Measurements from ENCODE around the gene POC1B.

POC1B gene

DNA sequence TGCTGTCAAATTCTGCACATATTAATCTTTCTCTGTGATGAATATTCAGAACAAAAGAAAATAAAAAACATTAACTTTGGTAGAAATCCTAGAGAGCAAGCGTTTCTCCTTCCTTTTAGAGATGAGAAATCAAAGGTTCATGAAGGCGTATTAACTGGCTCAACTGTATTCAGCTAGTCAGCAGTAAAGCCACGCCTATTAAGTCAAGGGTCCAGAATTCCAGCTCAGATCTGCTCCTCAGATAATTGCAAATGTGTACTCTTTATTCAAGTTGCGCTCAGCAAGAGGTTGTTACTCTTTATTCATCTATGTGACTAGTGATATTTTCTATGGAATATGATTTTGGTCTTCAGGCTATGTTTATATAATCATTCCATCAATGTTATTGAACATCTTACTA lies 13.1 kb upstream of the POC1B start:
- no peak for DNase-seq

DNA sequence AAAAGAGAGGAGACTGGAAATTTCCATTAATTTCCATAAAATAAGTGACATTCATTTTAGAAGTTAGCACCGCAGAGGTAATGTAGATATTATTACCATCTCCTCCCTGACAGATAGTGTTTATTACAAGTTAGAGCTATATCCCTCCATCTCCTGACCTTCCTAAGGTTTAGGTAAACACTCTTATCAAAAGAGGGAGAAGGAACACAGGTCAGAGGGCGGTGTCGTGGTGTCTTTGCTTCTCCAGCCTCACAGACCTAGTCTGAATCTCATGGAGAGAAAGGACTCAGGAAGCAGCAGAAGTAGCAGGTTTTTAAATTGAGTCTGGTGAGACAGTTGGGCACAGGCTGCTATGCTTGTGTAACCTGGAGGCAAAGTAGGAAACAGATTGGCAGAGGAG lies 11.5 kb upstream of the POC1B start:
- DNase-seq: no peak

DNA sequence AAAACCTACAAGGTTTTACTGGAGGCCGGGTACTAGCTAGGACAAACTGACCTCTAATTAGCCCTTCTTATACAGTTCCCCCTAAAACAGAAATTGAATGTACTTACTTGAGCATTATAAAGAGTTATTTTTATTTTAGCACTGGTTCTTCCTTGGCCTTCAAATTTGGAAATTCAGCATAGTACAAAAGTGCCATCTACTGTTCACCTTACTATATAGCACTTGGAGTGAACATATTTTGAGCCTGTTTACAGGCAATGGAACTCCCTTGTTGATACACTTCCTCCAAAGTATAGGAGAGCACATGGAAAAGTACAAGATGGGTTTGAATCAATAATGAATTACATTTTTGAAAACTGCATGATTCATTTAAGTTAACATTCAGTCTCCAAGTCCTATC lies 3.9 kb upstream of the POC1B start:
- DNase-seq: peak in 3 of 6 experiments; percentile 18 to 60 (median 43)

DNA sequence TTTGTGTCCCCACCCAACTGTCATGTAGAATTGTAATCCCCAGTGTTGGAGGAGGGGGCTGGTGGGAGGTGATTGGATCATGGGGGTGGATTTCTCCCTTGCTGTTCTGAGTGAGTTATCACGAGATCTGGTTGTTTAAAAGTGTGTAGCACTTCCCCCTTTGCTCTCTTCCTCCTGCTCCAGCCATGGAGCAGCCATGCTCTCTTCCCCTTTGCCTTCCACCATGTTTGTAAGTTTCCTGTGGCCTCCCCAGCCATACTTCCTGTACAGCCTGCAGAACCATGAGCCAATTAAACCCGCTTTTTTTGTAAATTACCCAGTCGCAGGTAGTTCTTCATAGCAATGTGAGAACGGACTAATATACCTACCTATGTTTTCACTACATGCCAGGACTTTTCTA lies 2.6 kb upstream of the POC1B start:
- DNase-seq: no peak

GRCh38 chr12:89525305-89525823 lies 483 bp downstream of the POC1B start:
- DNase-seq: peak; percentile 11 to 61 (median 38)

- peak; percentile 48 to 79 (median 61) for DNase-seq
Measured at GRCh38 chr12:89524541-89525304, 1.1 kb downstream of the POC1B start, which contains the start of gene GALNT4. GALNT4 (minus strand) TSS chr12:89524796; CDS start chr12:89524549, 247 bp downstream.

DNA sequence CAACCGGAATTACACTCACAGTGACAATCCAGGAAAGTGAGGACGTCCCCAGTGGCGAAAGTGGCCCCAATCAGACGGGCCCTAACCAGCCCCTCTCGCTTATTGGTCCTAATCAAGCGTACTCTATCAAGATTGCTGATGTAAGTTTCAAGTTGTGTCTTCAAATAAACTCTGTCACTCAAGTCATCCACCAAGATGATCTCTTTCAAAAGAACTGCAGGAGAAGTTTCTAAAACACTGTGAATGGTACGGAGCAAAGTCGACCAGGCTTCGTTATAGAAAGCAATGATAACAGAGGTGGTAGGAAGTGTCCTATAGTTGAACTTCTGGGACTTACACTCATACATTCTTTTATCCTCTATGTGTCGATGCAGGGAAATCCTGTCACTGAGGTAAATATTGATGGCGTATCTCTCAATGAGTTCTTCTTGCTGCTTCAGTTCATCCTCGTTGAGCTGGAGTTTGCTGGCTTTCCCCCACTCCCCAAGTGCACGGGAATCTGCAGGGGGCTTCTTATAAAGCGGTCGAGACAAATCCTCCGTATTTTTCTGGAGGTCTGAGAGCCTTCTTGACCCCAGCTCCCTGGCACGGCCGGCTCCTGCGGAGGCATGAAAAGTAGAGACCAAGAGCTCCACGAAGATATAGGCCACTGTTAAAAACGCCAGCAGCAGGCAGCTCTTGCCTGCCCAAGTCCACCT lies 1.9 kb downstream of the POC1B start:
- DNase-seq: peak in 1 of 6 experiments; percentile 27

- no peak for DNase-seq
Measured at GRCh38 chr12:89523393-89523792, 2.5 kb downstream of the POC1B start.

DNA sequence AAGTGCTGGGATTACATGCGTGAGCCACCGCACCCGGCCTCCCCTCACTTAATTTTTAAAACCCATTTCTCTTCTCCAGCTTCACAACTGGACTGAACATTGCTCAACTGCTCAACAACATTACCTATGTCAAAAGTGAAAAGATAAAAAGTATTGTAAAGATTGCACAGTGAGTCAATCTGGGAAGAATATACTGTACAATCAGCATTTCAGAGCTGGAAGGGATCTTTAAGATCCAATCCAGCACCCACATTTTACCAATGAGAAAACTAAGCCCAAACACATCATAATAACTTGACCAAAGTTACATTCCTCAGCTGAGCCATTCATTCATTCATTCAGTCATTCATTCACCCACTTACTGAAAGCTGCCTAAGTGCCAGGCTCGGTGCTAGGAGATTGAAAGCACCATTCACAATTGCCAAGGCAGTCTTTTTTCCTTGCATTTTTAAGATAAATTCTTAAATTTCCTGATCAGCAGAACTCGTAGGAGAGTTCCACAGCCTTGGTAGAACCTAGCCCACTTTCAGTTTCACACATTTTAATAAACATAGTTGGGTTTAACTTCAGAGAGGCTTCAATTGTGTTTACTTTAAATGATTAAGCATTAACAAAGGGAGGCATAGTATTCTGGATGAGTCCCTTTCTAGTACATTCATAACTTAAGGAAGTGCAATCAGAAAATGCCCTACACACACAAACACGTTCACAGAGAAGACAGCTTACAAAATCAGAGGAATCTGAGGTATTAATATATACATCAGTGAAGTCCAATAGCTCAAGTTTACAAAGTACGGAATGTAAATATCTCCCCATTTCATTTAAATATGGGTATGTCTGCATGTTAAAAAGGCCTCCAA lies 4.3 kb downstream of the POC1B start:
- no peak for DNase-seq

DNA sequence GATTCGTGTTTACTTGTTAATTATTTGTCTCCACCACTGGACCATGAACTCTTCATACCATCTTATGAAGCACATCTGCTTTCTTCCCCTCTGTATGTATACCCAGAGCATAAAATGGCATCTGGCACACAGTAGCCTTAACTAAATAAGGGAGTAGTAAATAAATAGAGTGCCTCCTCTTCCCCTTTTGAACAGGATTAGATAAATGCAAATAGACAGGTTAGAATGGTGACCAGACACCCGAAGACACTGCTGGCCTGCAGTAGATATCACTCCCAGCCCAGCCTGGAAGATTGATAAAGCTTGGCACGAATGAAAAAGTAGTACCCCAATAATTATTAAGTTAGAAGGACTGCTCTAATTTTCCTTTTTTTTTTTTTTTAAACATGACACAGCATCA lies 8.1 kb downstream of the POC1B start:
- DNase-seq: no peak

- DNase-seq: no peak
Measured at GRCh38 chr12:89516633-89517032, 9.2 kb downstream of the POC1B start.

GRCh38 chr12:89514751-89515150 lies 11.1 kb downstream of the POC1B start:
- no peak for DNase-seq

DNA sequence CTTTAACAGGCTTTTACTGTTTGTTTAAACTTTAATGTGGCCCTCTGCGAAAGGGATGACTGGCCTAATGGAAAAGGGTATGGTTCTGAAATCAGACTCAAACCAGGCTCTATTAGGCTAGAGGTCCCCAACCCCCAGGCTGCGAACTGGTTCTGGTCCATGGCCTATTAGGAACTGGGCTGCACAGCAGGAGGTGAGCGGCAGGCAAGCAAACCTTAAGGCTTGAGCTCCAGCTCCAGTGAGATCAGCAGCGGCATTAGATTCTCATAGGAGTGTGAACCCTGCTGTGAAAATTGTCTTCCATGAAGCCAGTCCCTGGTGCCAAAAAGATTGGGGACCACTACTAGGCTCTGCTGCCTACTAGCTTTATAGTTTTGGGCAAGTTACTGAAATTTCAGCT lies 12.3 kb downstream of the POC1B start:
- DNase-seq: no peak

DNA sequence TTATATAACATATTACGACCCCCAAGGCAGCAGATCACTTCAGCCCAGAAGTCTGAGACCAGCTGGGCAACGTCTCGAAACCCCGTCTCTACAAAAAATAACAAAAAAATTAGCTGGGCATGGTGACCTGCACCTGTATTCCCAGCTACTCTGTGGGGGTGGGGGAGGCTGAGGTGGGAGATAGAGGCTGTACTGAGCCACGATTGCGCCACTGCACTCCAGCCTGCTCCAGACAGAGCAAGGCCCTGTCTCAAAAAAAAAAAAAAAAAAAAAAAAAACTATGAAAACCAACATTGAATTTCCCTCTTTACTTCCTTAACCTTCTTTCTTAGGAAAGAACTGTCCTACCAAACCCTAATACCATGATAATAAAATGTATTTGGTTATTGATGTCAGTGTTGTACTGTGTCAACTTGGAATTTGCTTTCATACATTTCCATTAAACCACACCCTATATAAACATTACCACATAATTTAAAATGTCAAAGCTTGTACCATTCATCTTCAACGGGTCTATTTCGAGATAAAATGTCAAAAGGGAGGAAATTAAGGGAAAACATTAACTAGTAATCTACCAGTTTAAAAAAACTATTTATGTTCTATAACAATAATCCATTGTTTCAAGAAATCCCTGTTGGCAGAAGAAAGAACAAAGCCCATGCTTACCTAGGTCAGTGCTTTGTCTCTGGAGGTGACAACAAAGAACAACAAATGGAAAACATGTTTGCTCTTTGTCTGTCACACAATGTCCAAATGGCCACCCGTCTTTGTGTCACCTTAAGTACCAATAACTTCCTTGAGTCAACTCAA lies 18.6 kb downstream of the POC1B start:
- DNase-seq: no peak

- no peak for DNase-seq
Measured at GRCh38 chr12:89506050-89506449, 19.8 kb downstream of the POC1B start.

GRCh38 chr12:89504560-89505346 lies 21.1 kb downstream of the POC1B start:
- DNase-seq: no peak

GRCh38 chr12:89501793-89502192 lies 24.1 kb downstream of the POC1B start:
- DNase-seq: no peak

- no peak for DNase-seq
Measured at GRCh38 chr12:89499857-89500256, 26.0 kb downstream of the POC1B start.

DNA sequence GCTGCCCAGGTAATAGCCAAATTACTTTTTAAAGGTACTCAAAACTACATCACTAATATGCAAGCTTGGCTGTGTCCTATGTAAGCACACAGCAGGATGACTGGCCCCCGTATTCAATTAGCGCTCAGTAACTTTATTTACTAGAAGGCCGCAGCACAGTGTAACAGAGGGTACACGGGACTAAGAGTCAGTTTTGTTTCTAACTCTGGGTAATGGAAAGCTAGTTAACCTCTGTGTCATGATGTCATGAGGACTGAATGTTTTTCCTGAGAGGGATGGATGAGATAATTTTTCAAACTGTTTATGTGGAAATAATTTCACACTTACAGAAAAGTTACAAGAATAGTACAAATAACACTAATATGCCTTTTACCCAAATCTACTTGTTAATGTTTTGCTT lies 28.4 kb downstream of the POC1B start:
- DNase-seq: no peak

- DNase-seq: no peak
Measured at GRCh38 chr12:89497005-89497404, 28.8 kb downstream of the POC1B start.
